HG02588 (cell line): ENCODE results near the gene EFHD1.
"Not testable (repeated sequence)": the region's sequence is repeated elsewhere in the genome, so short reads cannot be mapped to it uniquely, and the experiment has no call there.

ENCODE experiments used
- ATAC-seq: cut with Tn5 transposase; IDR thresholded peaks from one replicate; pipeline ENCODE4 v1.9.1; 2021; ENCODE audit warnings: mild to moderate bottlenecking, moderate library complexity; ENCODE audit not compliant: unreplicated experiment

The EFHD1 gene

DNA sequence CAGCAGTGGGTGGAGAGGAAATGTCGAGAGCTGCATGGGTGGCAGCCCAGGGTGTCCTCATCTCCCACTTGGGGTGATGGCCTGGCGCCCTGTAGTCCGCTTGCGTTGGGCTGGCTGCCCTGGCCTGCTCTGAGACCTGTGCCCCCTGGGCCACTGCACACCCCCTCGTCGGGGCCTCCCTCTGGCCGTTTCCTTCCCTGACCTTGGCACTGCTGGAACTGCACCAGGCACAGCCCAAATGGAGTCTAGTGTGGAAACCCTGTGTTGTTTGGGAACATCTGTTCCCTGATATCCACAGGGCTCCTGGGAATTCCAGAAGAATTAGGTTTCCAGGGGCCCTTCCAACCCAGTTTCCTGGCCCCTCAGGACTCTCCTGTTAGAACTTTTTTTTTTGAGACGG is 13.9 kb downstream of the EFHD1 start:
- no peak for ATAC-seq

GRCh38 chr2:232649033-232649432 is 15.6 kb downstream of the EFHD1 start:
- no peak for ATAC-seq

GRCh38 chr2:232652505-232652851 is 19.1 kb downstream of the EFHD1 start:
- ATAC-seq, result no peak

- ATAC-seq, result no peak
These were observed 20.0 kb downstream of the EFHD1 start for GRCh38 chr2:232653441-232653840.

DNA sequence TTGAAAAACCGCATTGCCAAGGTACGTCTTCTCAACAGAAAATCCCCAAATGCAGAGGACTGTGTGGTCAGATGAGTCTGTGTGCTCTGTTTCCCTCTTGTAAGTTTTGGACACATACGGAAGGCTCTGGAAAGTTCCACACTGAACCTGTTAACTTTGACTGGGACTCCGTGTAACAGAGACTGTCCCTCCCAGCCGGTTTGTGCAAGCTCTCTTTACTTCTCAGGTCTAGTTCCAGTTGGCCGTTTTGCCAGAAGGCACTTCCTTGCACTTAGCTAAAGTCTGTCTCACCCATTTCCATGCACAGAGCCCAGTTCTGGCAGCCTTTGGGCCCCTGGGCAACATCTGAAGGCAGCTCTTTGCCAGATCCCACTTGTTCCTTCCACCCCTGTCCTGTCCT is 22.0 kb downstream of the EFHD1 start:
- ATAC-seq, result no peak

GRCh38 chr2:232658217-232658785 is 24.9 kb downstream of the EFHD1 start:
- no peak for ATAC-seq

DNA sequence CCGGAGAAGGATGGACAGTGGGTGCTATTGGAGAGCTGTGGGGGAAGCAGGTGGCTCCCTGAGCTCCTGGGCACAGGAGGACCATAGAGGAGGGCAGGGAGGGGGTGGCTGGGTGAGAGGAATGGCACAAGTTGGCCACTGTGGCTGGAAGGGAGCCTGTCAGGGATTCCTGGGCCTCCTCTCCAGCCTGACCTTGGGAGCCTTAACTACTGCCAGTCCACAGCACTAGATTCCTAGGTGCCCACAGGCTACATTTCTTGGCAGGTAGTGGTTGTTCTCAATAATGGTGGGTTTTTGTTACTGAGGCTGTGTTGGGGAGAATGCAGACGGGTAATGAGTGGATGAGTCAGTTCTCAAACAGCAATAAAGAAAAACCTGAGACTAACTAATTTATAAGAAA is 26.0 kb downstream of the EFHD1 start:
- no peak for ATAC-seq

- ATAC-seq, result no peak
These were observed 29.3 kb downstream of the EFHD1 start for GRCh38 chr2:232662486-232663260.

- no peak for ATAC-seq
These were observed 32.8 kb downstream of the EFHD1 start for GRCh38 chr2:232666051-232666805.

DNA sequence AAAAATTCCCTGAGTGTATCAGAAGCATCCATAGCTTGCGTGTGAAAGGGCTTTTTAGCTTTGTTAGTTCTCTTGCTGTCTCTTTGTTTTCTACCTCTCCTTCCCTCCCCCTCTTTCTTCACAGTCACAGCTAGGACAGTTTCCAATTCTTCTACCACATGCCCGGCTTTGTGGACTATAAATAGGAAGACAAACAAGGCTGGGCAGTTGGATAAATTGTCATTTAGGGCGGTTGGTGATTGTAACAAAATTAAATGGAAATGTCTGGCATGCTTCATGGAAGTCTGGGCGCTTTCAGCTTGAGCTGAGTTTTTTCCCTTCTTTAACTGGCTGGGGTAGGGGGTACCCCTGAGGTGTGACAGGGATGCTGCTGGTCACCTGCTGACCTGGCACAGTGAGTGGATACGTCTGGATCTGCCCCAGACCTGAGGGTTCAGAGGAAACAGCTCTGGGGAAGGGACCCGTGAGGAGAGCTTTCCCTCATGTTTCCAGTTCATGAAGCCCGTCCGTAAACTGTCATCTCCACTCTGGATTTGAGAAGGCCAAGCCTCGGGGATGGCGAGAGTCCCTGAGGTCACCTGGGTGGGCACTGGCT is 34.7 kb downstream of the EFHD1 start:
- ATAC-seq, result no peak

DNA sequence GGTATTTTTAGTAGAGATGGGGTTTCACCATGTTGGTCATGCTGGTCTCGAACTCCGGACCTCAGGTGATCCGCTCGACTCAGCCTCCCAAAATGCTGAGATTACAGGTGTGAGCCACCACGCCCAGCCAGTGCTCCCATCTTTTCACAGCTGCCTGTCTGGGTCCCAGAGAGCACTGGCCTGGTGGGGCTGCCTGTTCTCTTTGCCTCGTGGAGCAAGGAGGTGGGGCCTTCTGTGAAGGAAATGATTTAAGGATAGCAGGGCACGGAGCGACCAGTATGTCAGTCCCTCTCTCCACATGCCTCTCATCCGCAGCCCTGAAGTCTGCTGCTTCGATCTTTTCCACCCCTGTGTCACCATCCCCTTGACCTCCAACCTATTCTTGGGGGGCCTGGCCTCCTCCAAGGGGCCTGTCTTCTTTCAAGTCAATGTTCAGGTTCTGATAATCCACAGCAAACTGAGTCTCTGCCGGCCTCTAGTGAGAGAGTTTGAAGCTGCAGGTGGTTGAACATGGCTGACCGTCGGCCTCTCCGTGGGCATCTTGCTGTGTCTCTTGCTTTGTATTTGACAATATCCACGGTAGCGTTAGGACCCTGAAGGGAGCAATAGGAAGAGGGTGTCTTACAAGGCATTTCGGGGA is 35.5 kb downstream of the EFHD1 start:
- no peak for ATAC-seq

DNA sequence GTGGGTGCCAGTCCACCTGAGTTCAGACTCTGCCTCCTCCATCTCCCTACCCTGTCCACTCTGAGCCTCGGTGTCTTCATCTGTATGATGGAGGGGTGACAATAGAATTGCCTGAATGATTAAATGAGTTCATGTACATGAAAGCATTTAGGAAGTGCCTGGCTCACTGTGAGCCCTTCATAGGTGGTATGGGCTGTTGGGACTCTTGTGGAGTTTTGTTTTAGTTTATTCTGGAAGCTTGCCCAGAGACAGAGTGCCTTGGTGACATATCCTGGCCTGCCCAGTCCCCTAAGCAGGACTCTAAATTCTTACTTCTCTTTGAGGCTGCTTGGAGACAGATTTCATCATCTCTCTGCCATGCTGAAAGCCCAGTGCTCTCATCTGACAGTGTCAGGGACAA is 39.2 kb downstream of the EFHD1 start:
- no peak for ATAC-seq

GRCh38 chr2:232674491-232674890 is 41.1 kb downstream of the EFHD1 start:
- no peak for ATAC-seq

DNA sequence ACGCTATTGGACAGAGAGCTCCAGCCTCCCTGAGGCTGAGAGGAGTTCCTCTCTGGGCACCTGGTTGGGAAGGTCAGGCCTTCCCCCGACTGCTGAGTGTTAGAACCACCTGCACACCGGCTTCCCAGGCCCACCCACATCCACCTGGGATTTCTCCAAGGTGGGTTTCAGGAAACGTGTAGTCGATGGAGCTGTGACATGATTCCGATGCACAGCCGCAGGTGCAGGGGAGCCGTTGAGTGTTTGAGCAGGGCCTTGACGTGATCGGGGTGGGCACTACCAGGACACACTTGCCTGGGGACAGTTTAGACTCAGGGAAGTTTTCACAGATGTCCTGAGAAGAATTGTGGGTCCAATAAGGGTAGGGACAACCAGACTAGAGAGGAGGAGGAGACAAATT is 42.0 kb downstream of the EFHD1 start:
- no peak for ATAC-seq

DNA sequence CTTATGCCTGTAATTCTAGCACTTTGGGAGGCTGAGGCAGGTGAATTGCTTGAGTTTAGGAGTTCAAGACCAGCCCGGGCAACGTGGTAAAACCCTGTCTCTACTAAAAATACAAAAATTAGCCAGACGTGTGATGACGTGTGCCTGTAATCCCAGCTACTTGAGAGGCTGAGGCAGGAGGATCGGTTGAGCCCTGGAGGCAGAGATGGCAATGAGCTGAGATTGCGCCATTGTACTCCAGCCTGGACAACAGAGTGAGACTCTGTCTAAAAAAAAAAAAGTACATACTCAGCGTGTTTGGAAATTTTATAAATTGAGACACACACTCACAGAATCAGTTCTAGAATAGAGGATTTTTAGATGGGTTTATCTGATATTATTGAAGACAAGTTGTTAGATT is 46.6 kb downstream of the EFHD1 start:
- ATAC-seq, result no peak

DNA sequence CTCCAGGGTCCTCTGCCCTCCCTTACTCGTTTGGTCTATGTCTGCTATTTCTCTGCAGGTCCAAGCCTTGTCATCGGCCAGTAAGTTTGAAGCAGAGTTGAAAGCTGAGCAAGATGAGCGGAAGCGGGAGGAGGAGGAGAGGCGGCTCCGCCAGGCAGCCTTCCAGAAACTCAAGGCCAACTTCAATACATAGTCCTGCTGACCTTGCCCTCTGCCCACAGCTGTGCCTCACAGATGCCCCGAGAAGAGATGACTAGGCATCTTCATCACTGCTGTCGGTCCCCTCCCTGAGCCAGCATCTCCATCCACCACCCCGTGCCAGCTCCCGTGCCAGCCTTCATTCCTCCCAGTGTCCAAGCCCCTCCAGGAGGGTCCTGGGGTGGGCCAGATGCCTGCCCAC is 48.1 kb downstream of the EFHD1 start:
- ATAC-seq, result no peak

- ATAC-seq, result no peak
These were observed 50.0 kb downstream of the EFHD1 start for GRCh38 chr2:232683368-232683767.

GRCh38 chr2:232685391-232685790 is 52.0 kb downstream of the EFHD1 start:
- ATAC-seq, result not testable (repeated sequence)

DNA sequence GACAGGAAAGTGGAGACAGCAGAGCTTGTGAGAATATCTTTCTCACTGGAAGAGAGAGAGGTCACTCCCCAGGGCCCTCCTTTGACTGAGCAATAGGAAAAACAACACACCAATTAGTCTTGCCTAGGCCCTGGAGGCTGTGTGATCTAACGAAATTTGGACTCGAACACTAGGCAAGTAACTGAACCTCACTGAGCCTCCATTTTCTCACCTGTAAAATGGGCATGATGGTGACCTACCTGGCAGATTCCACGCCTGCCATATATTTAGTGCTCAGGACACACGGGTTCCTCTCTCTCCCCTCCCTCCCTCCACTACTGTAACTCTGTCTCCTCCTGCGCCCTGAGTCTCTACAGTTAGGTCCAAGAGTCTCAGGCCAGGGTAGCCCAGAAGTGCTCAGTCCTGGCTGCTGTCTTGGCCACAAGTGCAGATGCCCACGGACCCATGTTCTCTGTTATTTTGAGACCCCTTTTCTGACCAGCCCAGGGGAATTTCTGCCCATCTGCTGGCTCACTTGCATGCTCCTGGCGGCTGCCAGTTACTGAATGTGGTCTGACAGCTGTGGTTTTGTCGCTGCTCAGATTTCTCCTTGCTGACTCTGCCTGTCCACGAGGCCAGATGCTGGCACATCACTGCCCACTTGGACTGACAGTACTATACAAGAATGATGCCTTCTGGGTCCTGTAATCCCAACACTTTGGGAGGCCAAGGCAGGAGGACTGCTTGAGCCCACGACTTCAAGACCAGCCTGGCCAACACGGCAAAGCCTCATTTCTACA is 54.2 kb downstream of the EFHD1 start:
- ATAC-seq, result no peak

DNA sequence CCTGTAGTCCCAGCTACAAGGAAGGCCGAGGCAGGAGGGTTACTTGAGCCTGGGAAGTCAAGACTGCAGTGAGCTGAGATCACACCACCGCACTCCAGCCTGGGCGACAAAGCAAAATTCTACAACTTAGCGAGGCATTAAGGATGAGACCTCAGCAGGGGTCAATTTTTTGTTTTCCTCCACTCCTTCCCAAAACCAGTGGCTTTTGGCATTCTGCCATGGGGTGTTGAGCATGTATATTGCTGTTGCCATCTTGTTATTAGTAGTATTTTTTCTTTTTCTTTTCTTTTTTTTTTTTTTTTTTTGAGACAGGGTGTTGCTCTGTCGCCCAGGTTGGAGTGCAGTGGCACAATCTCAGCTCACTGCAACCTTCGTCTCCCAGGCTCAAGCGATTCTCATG is 54.8 kb downstream of the EFHD1 start:
- no peak for ATAC-seq
